ENCODE measurements around the gene DHCR7. TPM values are rescaled to one million over a fixed set of nuclear protein-coding genes. Genes with fewer than 3 reads are reported as not detected.

Gene DHCR7
- total and polyA plus RNA-seq, 2 experiments from 2014 or later = 84.0 to 166 TPM

GRCh38 chr11:71453918-71454304, 5.7 kb upstream of the DHCR7 start:
- Histone ChIP-seq H3K4me3 (peak overlapping the region; percentile 94), H3K4me2 (peak overlapping the region; percentile 93), H3K79me2 (replicated peaks; ENCODE audit: insufficient read depth) (peaks cover 40% of the 10 kb centered on the region), H3K27ac (ENCODE audit: low read depth) (no peak overlapping the region), H3K27me3 (ENCODE audit: insufficient read depth) (no peaks in the 10 kb centered on the region), H3K4me1 (ENCODE audit: insufficient read depth) (peaks cover 29% of the 10 kb centered on the region), H3K9me2 (ENCODE audit: insufficient read depth) (no peaks in the 10 kb centered on the region), H3K36me3 (ENCODE audit: insufficient read depth) (peaks cover 9% of the 10 kb centered on the region), H3F3A (replicated peaks; ENCODE audit: low read depth) (no peaks in the 10 kb centered on the region; the same call in 1 of the 2 replicates), H2AFZ (no peak overlapping the region), H4K20me1 (replicated peaks; ENCODE audit: insufficient read depth) (peaks cover 11% of the 10 kb centered on the region; the same call in 1 of the 2 replicates)
- H3K36me3 Mint-ChIP-seq (ENCODE audit: low read depth) = peaks cover 28% of the 10 kb centered on the region
- TF ChIP-seq CREB1 (CRISPR knock-in tag; IDR thresholded peaks at IDR 0.05; ENCODE audit: low read depth) = no peak
- TF ChIP-seq REST (IDR thresholded peaks at IDR 0.05; ENCODE audit: unreplicated experiment) = no peak
- no peak for TF ChIP-seq EZH2phosphoT487 (IDR thresholded peaks at IDR 0.05; ENCODE audit: unreplicated experiment)
- no peak for TF ChIP-seq CTCF (conservative IDR thresholded peaks at IDR 0.05; ENCODE audit: low read depth in 2 of 2)
- no peak for TF ChIP-seq JUNB (IDR thresholded peaks at IDR 0.05; ENCODE audit: unreplicated experiment)
- TF ChIP-seq POLR2AphosphoS5 (IDR thresholded peaks at IDR 0.05; ENCODE audit: low read depth) = no peak
- no peak for TF ChIP-seq EZH2 (IDR thresholded peaks at IDR 0.05; ENCODE audit: low read depth, unreplicated experiment)
- no peak for TF ChIP-seq ZNF331 (CRISPR knock-in tag; IDR thresholded peaks at IDR 0.05; ENCODE audit: low read depth)
- H3K9me3 Mint-ChIP-seq = no peaks in the 10 kb centered on the region
- ATAC-seq (no peak), DNase-seq (ENCODE audit: low spot score) (no peak)
- H3K27ac Mint-ChIP-seq = no peak overlapping the region
- peaks cover 33% of the 10 kb centered on the region for H3K4me1 Mint-ChIP-seq
- peak overlapping the region; percentile 87 for H3K4me3 Mint-ChIP-seq
- peaks cover 9% of the 10 kb centered on the region for H3K27me3 Mint-ChIP-seq (ENCODE audit: insufficient read depth, low read depth, poor library complexity)

- Mint-ChIP-seq H3K27ac (peak within 1 kb of the TSS; percentile 68), H3K9me3 (no peaks in the 10 kb centered on the region), H3K4me1 (peaks cover 33% of the 10 kb centered on the region), H3K4me3 (peak within 1 kb of the TSS; percentile 87), H3K27me3 (ENCODE audit: insufficient read depth, low read depth, poor library complexity) (peaks cover 11% of the 10 kb centered on the region), H3K36me3 (ENCODE audit: low read depth) (peaks cover 28% of the 10 kb centered on the region)
- DNase-seq (ENCODE audit: low spot score) = peak; percentile 98
- H3K36me3 ChIP-seq (ENCODE audit: insufficient read depth) = peaks cover 9% of the 10 kb centered on the region
- peak; percentile 61 for ATAC-seq
- H3K79me2 ChIP-seq (replicated peaks; ENCODE audit: insufficient read depth) = peaks cover 45% of the 10 kb centered on the region
- H3F3A ChIP-seq (replicated peaks; ENCODE audit: low read depth) = no peaks in the 10 kb centered on the region; the same call in 1 of the 2 replicates
- H3K9me2 ChIP-seq (ENCODE audit: insufficient read depth) = no peaks in the 10 kb centered on the region
- H3K4me1 ChIP-seq (ENCODE audit: insufficient read depth) = peaks cover 29% of the 10 kb centered on the region
- peak within 1 kb of the TSS; percentile 78 for H3K27ac ChIP-seq (ENCODE audit: low read depth)
- TF ChIP-seq POLR2AphosphoS5 (IDR thresholded peaks at IDR 0.05; ENCODE audit: low read depth) = peak; percentile 72
- no peak for TF ChIP-seq ETS1 (IDR thresholded peaks at IDR 0.05)
- TF ChIP-seq REST (IDR thresholded peaks at IDR 0.05; ENCODE audit: unreplicated experiment) = no peak
- peak within 1 kb of the TSS; percentile 93 for H3K4me2 ChIP-seq
- H3K4me3 ChIP-seq = peak within 1 kb of the TSS; percentile 94
- H2AFZ ChIP-seq = peak within 1 kb of the TSS; percentile 90
- H4K20me1 ChIP-seq (replicated peaks; ENCODE audit: insufficient read depth) = peaks cover 11% of the 10 kb centered on the region; the same call in 1 of the 2 replicates
- no peaks in the 10 kb centered on the region for H3K27me3 ChIP-seq (ENCODE audit: insufficient read depth)
These were observed 5.1 kb upstream of the DHCR7 start, which contains the start of gene NADSYN1 for GRCh38 chr11:71453037-71453917. TSS of gene NADSYN1 (plus strand) at chr11:71453203. CDS start at chr11:71453297, 94 bp downstream.

Measured in GM23338 (cell line).